Stomach (tissue), 9 donors: ENCODE measurements around the gene NPC2. TPM values are rescaled to one million over a fixed set of nuclear protein-coding genes. Genes with fewer than 3 reads are reported as not detected.

Source experiments
- DNase-seq, 2 donors: peaks; one replicate each; pipeline versions ENCODE4 v3.0.0 to v3.0.0-alpha.2; 2013 to 2019
- H3K27ac ChIP-seq, 5 donors: fragments of 200-600 bp in 4 of 5; sonication (generic) in 4 of 5; one replicate each; pipeline ENCODE4 v1.5.1; 2013 to 2019; ENCODE audit warnings: mild to moderate bottlenecking in 1 of 5, moderate library complexity in 1 of 5
- H3K27me3 ChIP-seq, 3 donors: fragments of 200-600 bp; sonication (generic); one replicate each; pipeline ENCODE4 v1.5.1; 2017 to 2019; ENCODE audit warnings: mixed run types in 1 of 3
- H3K36me3 ChIP-seq, 4 donors: fragments of 200-600 bp; sonication (generic); 1 replicate in 3 of 4; 2 replicates in 1 of 4; pipeline ENCODE4 v1.5.1; 2016 to 2019
- H3K4me1 ChIP-seq, 4 donors: fragments of 200-600 bp; sonication (generic); one replicate each; pipeline ENCODE4 v1.5.1; 2016 to 2019
- H3K4me3 ChIP-seq, 4 donors: fragments of 200-600 bp; sonication (generic) in 3 of 4; one replicate each; pipeline ENCODE4 v1.5.1; 2016 to 2019; ENCODE audit warnings: mild to moderate bottlenecking in 1 of 4
- H3K9me3 ChIP-seq, 4 donors: fragments of 200-600 bp; sonication (generic); one replicate each; pipeline ENCODE4 v1.5.1; 2016 to 2019
- EP300 ChIP-seq: sonication (generic); formaldehyde crosslinking; IDR thresholded peaks from one replicate; pipeline ENCODE4 v1.6.1; 2017; ENCODE audit warnings: antibody characterized with exemption
- POLR2A ChIP-seq, 4 donors: fragments of 450-650 bp; IDR thresholded peaks; one replicate each; pipeline ENCODE4 v1.6.1; 2016; ENCODE audit warnings: antibody characterized with exemption in 4 of 4, control low read depth in 2 of 4, mild to moderate bottlenecking in 1 of 4, moderate library complexity in 1 of 4
- POLR2AphosphoS5 ChIP-seq, 3 donors: sonication (generic); formaldehyde crosslinking; IDR thresholded peaks; one replicate each; pipeline ENCODE4 v1.6.1; 2016; ENCODE audit warnings: antibody characterized with exemption in 3 of 3
- WGBS, 5 donors: extraction: QIAGEN DNeasy Blood & Tissue Kit in 3 of 5; methylation state at CpG; one replicate each; pipeline versions ENCODE4 v1.1.5 to v1.1.7; 2013 to 2018; 5-methylcytosine and 5-hydroxymethylcytosine counted together
- intact Hi-C: fragments of 100-400 bp; cut with DNase I; formaldehyde crosslinking; loops from one replicate; pipeline ENCODE4 v1.15.1; 2023; ENCODE audit warnings: low total_unique reads
- polyA plus RNA-seq, 3 donors: library from polyadenylated mRNA; stranded (reverse); fragments of 200-250 nt; gene quantifications; one replicate each; pipeline ENCODE4 v1.2.3, GENCODE V29; 2013
- total RNA-seq, 5 donors: library from RNA; depleted of rRNA; stranded (reverse); fragments of >200 nt; gene quantifications; one replicate each; pipeline versions ENCODE4 v1.1.0 to v1.2.3, GENCODE V29; 2014 to 2016
- TF ChIP-seq, protein P1 (sequence below), 7 experiments: fragments of 450-650 bp in 4 of 7; fragments of 200-600 bp in 3 of 7; sonication (generic) in 3 of 7; IDR thresholded peaks; one replicate each; pipeline ENCODE4 v1.5.1; 2016 to 2019; ENCODE audit warnings: antibody characterized with exemption in 7 of 7, control low read depth in 2 of 7, mild to moderate bottlenecking in 1 of 7
- donor health status: healthy with polysubstance abuse.
- donor health status: Bipolar disorder and iron deficiency.
- donor health status: healthy.

The NPC2 gene
- total and polyA plus RNA-seq, 8 donors, result 62.6 to 186 (median 129) TPM

DNA sequence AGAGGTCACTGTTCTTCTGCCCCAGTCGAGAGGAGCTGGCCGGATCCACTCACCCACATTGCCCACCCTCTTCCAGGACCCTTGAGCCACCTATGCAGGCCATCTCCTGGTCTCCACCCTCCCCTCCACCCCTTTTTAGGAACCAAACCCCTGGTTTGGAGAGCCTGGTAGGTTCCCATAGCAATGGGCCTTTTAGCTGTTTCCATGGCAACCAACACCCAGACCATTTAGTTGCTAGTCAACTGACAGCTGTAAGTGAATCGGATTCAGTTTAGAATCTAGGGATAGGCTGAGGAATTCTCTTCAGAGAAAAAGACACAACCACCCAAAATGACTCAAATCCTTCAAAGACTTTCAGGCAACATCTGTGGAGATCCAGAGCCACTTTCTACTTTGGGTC is 16.5 kb downstream of the NPC2 start:
- H3K4me1 ChIP-seq, result no peaks in the 10 kb centered on the region
- WGBS, 5 donors, result 81 to 95% (median 91%) methylated on average over 3 of the region's 3 CpGs
- TF ChIP-seq, protein P1, sequence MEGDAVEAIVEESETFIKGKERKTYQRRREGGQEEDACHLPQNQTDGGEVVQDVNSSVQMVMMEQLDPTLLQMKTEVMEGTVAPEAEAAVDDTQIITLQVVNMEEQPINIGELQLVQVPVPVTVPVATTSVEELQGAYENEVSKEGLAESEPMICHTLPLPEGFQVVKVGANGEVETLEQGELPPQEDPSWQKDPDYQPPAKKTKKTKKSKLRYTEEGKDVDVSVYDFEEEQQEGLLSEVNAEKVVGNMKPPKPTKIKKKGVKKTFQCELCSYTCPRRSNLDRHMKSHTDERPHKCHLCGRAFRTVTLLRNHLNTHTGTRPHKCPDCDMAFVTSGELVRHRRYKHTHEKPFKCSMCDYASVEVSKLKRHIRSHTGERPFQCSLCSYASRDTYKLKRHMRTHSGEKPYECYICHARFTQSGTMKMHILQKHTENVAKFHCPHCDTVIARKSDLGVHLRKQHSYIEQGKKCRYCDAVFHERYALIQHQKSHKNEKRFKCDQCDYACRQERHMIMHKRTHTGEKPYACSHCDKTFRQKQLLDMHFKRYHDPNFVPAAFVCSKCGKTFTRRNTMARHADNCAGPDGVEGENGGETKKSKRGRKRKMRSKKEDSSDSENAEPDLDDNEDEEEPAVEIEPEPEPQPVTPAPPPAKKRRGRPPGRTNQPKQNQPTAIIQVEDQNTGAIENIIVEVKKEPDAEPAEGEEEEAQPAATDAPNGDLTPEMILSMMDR (IDR thresholded peaks at IDR 0.05), result no peak
- no peak for TF ChIP-seq POLR2AphosphoS5 (IDR thresholded peaks at IDR 0.05)
- TF ChIP-seq POLR2A (IDR thresholded peaks at IDR 0.05), result no peak
- no peak for TF ChIP-seq EP300
- H3K36me3 ChIP-seq, result peaks cover 31 to 81% (median 73%) of the 10 kb centered on the region in 4 donors
- H3K27me3 ChIP-seq, result no peaks in the 10 kb centered on the region
- no peaks in the 10 kb centered on the region for H3K9me3 ChIP-seq
- intact Hi-C loops, result no loop called here
- DNase-seq, result no peak
- no peak overlapping the region for H3K27ac ChIP-seq
- no peak overlapping the region for H3K4me3 ChIP-seq

DNA sequence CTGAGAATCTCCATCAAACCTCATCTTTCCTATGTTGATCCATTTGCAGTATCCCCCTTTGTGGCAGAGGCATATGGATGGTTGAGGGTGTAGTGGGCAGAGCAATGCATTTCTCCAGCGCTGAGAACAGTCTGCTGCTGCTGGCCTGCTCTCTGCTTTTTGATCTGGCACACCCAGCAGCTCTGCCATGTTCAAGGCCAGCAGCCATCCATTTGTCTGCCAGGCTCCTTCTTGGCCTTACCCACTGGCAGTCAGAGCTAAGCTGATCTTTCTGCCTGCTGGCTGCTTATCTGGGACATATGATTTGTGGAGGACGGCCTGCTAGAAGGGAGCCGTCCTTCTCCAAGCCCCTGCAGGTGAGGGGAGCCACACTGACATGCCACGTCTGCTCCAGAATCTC is 17.0 kb downstream of the NPC2 start:
- DNase-seq, result no peak
- 84 to 92% (median 88%) methylated on average over 3 to 4 of the region's 4 CpGs for WGBS, 5 donors
- H3K36me3 ChIP-seq, result peaks cover 26 to 78% (median 73%) of the 10 kb centered on the region in 4 donors
- H3K4me1 ChIP-seq, result no peaks in the 10 kb centered on the region
- TF ChIP-seq POLR2AphosphoS5 (IDR thresholded peaks at IDR 0.05), result no peak
- TF ChIP-seq EP300, result no peak
- TF ChIP-seq, protein P1 (IDR thresholded peaks at IDR 0.05), result no peak
- TF ChIP-seq POLR2A (IDR thresholded peaks at IDR 0.05), result no peak
- H3K27me3 ChIP-seq, result no peaks in the 10 kb centered on the region
- no peak overlapping the region for H3K4me3 ChIP-seq
- intact Hi-C loops, result no loop called here
- H3K9me3 ChIP-seq, result no peaks in the 10 kb centered on the region
- H3K27ac ChIP-seq, result no peak overlapping the region

DNA sequence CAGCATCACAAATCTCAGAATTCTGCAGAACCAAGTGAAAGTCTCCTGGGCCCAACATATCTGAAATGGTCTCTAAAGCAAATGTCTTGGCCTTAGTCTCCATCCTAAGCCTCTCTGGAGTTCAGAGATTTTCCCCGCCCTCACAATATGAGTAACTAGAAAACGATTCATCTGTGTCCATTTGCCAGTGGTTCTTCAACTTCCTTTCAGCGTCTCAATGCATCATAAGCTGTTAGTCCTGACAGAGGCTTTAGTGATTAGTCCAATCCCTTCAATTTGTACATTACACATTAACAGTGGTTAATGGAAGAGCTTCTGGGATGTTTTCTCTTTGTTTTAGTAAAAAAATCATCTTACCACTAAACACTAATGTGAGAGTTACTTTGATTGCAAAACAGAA is 17.4 kb downstream of the NPC2 start:
- H3K4me1 ChIP-seq, result no peaks in the 10 kb centered on the region
- WGBS, 5 donors, result 52 to 79% (median 60%) methylated on average over 3 of the region's 3 CpGs
- no peaks in the 10 kb centered on the region for H3K27me3 ChIP-seq
- intact Hi-C loops, result no loop called here
- DNase-seq, result no peak
- no peak overlapping the region for H3K27ac ChIP-seq
- no peaks in the 10 kb centered on the region for H3K9me3 ChIP-seq
- H3K36me3 ChIP-seq, result peaks cover 21 to 78% (median 72%) of the 10 kb centered on the region in 4 donors
- H3K4me3 ChIP-seq, result no peak overlapping the region
- TF ChIP-seq POLR2A (IDR thresholded peaks at IDR 0.05) (no peak), EP300 (no peak), POLR2AphosphoS5 (IDR thresholded peaks at IDR 0.05) (no peak)
- TF ChIP-seq, protein P1 (IDR thresholded peaks at IDR 0.05), result no peak

DNA sequence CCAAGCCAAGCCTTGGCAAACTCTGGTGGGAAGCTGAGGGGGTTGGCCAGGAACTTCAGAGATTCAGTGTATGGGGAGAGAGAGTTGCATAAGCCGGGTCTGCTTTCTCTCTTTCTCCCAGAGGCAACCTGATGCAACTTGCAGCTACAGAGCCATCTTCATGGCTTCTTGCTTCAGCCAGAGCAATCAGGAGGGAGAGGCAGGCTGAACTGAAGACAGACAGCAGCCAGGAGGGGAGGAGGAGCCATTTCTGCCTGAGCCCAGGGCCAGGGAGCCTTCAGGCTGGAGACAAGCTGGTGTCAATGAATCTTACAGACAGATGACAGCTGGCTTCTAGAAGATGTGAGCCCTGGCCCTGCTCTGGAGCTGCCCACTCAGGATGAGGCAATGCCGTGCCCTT is 18.7 kb downstream of the NPC2 start:
- Histone ChIP-seq H3K4me1 (peaks cover 0 to 6% (median 0%) of the 10 kb centered on the region in 4 donors), H3K36me3 (peaks cover 10 to 67% (median 60%) of the 10 kb centered on the region in 4 donors), H3K27me3 (no peaks in the 10 kb centered on the region), H3K27ac (no peak overlapping the region), H3K4me3 (no peak overlapping the region), H3K9me3 (no peaks in the 10 kb centered on the region)
- intact Hi-C loops, result no loop called here
- no peak for DNase-seq
- TF ChIP-seq, protein P1 (IDR thresholded peaks at IDR 0.05), result no peak
- TF ChIP-seq POLR2AphosphoS5 (IDR thresholded peaks at IDR 0.05), result no peak
- TF ChIP-seq POLR2A (IDR thresholded peaks at IDR 0.05), result no peak
- no peak for TF ChIP-seq EP300
- 76 to 95% (median 82%) methylated on average over 2 of the region's 2 CpGs for WGBS, 5 donors
